Activated CD8-positive, alpha-beta memory T cell treated with anti-CD3 and anti-CD28 coated beads, Interleukin-2, amount 50 U/mL, for 1 hour (primary cell): Measurements from ENCODE around the gene PXN.
"Not testable (repeated sequence)": the region's sequence is repeated elsewhere in the genome, so short reads cannot be mapped to it uniquely, and the experiment has no call there.

Experiments used
- DNase-seq: peaks from one replicate; pipeline ENCODE4 v3.0.0-alpha.2; 2020; ENCODE audit errors: extremely low read depth

Gene PXN

DNA sequence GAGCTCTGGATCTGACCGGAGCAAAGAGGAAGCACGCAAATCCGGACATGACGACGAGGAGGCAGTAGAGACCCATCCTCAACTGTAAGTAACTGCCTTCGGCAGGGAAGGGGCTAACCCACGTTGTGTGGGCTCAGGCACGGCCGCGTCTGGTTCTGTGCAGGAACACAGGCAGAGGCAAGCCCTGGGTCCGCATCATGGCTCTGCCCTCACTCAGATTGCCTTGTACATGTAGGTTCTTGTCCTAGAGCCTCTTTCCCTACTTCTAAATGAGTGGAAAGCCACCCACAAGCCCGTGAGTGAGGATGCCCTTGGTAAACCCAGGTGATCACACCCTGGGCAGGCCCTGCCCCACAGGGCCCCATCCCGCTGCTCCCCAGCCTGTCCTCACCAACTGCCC is 55.7 kb downstream of the PXN start:
- DNase-seq, result no peak

DNA sequence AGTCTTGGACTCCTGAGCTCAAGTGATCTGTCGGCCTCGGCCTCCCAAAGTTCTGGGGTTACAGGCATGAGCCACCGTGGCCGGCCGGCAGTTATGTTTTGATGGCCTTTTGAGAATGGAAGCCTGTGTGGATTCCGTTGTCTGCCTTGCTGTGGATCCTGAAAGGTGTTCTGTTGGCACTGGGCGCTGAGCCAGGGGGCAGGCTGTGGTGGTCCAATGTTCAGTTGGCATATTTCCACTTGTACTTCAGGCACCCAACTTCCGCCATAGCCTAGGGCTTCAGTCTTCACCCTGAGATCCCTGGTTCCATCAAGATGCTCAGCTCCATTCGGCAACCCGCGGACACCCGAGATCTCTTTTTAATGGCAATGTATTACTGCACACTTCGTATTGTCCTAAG is 58.3 kb downstream of the PXN start:
- DNase-seq, result no peak

DNA sequence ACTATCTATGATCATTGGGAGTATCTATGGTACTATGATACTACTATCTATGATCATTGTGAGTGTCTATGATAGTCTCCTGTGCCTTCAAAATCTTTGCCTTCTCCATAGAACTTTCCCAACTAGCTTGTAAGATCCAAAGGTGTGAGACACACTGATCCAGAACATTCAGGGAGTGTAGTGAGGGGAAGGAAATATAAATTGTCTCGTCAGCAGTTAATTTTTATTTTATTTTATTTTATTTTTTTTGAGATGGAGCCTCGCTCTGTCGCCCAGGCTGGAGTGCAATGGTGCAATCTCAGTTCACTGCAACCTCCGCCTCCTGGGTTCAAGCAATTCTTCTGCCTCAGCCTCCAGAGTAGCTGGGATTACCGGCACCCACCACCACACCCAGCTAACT is 58.7 kb downstream of the PXN start:
- not testable (repeated sequence) for DNase-seq

DNA sequence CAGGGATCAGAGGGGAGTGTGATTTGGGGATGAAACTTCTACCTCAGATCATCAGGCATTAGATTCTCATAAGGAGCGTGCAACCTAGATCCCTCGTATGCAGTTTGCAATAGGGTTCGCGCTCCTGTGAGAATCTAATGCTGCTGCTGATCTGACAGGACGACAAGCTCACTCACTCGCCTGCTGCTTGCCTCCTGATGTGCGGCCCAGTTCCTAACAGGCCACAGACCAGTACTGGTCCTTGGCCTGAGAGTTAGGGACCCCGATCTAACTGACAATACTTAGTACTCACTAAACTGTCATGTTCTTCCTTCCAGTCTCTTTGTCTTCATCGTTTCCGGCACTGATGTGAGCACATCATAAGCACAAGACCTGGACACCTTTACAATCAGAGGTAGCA is 59.3 kb downstream of the PXN start:
- DNase-seq, result no peak

DNA sequence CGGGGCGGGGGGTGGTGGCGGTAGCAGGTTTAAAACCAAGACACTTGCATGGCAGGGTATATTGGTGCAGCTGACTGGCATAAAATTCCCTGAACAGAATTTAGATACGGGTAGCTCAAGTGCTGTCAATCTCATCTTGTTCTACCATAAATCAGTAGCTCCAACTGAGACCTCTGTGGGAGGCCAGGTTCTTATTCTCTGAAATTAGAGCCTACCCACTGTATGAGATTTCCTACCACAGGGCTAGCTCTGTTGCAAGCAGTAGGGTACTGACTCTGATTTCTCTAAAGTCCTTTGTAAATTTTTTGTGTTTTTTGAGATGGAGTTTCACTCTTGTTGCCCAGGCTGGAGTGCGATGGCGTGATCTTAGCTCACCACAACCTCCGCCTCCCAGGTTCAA is 61.4 kb downstream of the PXN start:
- DNase-seq, result no peak

DNA sequence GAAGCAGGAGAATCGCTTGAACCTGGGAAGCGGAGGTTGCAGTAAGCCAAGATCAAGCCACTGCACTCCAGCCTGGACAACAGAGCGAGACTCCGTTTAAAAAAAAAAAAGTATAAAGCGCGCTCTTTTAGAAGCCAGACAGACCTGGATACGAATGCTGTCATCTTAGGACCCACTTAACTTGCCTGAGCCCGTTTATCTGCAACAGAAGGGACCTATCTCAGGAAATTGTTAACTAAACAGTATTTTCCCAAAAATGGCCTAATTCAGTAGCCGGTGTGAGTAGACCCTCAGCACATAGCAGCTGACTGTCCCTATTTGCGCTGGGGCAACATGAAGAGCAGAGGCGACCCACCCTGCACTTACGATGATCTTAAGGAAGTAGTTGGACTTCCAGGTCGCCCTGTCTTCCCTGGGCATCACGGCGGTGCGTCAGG is 65.1 kb downstream of the PXN start:
- no peak for DNase-seq

DNA sequence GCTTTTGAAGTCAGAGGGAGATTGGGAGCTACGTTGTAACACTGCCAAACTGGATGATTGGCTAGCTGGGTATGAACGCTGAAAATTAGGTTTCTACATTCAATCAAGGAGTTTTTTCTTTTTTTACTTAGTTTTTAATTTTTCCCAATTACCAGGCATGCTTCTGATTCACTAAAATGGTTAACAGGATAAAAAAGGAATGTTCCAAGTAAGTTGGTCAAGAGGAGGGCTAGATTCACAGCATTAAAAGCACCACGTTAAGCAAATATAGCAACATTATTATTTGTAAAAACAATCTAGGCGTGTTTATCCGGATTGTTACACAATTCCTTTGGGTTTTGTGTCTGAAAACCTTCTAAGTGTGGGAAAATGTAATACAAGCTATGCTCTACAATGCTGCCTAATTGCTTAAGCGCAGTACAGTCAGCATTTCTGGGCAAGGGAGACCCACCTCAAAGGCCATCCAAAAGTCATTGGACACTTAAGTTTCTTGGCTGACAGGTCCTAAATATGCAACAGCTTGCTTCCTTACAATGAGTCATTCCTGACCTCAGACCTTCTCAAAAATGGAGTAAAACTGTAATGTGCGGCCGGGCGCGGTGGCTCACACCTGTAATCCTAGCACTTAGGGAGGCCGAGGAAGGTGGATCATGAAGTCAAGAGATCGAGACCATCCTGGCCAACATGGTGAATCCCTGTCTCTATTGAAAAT is 65.8 kb downstream of the PXN start:
- DNase-seq, result no peak

DNA sequence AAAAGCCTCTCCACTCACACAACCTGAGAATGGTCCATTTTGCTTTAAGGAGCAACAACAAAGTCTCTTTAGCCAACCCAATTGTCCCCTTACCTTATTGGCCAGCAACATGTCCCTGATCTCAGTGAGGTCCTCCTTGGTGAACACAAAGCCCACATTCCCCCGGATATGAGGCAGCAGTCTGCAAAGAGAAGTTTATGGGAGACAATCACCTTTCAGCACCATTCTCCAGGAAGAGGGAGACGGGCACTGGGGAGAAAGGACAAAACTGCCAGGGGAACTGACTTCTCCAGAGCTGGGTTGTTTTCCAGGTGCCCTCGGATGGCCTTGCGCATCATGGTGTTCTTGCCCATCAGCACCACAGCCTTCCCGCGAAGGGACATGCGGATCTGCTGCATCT is 66.5 kb downstream of the PXN start:
- no peak for DNase-seq

DNA sequence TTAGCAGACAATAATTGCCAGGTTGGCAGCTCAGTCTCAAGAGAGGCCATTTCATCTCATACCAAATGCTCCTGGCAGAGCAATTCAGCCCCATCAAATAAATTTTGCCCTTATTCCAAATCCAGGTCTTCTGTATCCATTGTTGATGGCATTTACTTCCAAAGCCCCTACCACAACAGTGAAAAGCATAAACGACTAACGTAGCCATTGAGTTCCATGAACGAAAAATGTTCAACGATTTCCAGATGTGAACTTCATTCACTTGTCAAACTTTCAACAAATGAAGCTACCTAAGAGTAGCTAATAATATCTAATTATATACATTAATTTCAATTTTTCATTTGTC is 68.0 kb downstream of the PXN start:
- DNase-seq, result no peak

DNA sequence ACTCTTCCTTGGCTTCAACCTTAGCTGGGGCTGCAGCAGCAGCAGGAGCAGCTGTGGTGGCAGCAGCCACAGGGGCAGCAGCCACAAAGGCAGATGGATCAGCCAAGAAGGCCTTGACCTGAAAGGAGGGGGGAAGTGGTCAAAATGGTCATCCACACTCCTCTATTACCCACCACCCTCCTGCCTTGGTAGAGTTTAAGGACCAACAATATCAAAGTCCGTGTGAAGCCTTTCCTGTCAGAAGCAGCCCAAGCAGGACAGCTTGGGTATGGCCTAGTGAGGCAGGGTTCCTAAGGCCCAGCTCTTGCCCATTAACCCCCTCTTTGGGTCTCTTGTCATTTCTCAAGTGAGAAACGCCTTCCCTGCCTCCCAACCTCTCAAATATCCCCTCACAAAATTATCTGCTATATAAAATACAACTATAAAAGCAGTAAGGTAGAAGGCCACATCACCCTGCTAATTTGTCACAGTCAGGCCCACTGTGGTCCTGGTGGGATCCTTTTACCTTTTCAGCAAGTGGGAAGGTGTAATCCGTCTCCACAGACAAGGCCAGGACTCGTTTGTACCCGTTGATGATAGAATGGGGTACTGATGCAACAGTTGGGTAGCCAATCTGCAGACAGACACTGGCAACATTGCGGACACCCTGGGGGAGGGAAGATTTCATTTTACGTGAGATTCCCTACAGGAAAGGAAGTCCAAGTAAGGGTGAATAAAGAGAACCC is 68.6 kb downstream of the PXN start:
- not testable (repeated sequence) for DNase-seq

DNA sequence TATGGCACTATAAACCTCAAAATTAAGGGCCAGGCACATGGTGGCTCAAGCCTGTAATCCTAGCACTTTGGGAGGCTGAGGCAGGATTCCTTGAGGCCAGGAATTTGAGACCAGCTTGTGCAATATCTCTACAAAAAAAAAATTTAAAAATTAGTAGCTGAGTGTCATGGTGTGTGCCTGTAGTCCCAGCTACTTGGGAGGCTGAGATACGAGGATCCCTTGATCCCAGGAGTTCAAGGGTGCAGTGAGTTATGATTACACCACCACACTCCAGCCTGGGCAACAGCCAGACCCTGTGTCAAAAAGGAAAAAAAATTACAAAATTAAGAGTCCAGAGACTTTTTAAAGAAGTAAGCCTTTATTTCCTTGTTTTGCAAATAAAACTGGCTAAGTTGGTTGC is 69.2 kb downstream of the PXN start:
- DNase-seq, result no peak

DNA sequence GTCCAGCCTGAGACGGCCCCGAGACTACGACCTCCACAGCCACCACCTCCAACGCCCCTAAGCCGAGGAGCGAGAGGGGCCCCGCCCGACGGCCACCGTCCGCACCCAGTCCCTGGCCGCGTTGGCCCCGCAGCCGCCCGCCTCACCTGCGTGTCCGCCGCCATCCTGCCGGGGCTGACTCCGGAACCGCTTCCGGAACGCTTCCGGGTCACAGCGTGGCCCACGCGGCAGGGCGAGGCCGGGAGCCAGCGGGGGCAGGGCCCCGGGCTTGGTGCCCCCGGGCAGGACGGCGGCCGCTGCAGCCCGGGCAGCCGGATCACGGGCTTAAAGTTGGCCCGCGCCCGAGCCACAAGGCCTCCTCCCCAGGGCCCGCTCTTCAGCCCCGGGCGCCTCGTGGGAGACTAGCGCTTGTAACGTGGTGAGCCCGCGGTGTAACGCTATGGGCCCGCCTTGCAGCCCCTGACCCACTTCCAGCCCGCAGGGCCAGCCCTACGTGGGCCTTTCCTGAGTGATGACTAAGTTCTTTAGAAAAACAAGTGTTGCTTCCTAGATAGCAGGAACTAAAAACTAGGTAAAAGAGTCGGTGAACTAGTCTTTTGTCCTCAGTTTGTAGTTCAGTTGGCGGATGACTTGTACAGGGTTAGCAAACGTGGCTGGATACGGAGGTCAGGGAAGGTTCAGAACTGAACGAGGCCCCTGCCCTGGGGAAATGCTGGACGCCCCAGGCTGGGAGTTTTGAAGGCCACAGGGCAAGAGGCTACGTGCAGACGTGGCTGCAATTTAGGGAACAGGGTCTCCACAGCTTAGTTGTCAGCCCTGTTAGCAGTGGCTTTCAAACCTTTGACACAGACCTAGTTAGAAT is 70.8 kb downstream of the PXN start, which contains the start of gene GCN1:
Gene GCN1 (minus strand): TSS at position 182 of the 862 bp plus-strand sequence. CDS start 18 bp downstream, at position 164.
- DNase-seq, result peak; percentile 33

DNA sequence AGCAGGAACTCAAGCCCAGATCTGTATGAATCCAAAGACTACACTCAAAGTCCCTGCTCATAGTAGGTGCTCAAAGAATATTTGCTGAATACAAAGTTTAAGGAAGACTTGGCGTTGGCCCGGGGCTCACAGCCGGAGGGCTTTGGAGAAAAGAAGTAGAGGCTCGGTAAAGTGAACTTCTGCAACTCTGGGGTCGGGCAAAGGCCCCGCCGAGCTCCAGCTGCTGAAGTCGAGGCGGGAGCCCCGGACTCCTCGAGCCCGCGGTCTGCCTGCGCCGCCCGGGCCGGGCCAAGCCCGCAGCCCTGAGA is 71.3 kb downstream of the PXN start:
- DNase-seq, result no peak

DNA sequence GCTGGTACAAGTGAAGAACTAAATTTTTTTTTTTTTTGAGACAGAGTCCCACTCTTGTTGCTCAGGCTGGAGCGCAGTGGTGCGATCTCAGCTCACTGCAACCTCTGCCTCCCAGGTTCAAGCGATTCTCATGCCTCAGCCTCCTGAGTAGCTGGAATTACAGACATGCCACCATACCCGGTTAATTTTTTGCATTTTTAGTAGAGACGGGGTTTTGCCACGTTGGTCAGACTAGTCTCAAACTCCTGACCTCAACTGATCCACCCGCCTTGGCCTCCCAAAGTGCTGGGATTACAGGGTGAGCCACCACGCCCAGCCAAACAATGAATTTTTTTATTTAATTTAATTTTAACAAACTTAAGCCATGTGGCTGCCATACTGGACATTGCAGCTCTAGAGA is 72.2 kb downstream of the PXN start:
- DNase-seq, result not testable (repeated sequence)

DNA sequence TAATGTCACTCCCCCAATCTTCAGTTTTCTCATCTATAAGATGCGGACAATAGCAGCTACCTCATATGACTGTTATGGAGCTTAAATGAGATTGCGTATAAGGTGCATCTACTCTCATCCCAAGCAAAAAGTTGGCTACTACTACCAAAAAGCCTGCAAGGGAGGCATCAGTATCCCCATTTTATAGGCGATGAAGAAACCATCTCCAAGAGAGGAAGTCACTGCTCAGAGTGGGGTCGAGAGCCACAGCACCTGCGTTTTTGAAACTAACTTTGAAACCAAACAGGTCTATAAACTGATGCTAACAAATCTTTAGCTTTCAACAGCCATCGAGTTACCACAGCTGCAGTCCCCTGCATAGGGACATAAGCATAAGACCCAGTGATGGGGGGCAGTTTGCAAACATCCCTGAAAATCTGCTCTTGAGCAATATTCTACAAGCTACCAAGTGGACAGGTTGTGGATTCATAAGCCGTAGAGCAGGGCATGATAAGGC is 74.5 kb downstream of the PXN start:
- DNase-seq, result no peak

DNA sequence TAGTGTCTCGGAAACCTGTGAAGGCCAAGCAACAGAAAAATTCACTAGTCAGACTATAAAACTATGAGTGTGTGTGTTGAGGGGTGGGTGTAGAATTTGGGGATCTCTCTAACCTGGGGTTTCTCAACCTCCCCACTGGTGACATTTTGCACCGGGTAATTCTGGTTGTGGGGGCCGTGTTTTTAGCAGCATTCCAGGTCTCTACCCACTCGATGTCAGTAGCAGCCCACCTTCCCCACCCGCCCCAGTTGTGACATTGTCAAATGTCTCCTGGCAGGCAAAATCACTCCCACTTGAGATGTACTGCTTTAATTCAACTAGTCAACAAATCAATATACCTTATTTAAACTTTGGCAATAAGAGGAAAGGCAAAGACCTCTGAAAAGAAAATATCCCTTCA is 75.1 kb downstream of the PXN start:
- DNase-seq, result no peak

DNA sequence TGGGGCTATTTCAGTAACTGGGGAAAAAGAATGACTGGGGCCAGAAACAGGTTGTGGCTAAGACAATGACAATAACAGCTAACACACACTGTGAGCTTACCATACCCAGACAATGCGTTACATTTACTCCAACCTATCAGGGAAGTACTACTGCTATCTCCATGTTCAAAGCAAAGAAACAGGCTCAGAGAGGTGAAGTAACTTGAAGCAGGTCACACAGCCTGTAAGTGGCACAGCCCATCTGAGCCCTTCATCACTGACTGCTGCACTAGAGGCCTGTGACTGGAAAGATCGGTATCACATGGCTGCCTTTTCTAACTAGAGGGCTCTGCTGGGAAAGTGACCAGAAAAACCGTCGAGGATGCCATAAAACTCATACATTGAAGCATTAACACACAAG is 78.9 kb downstream of the PXN start:
- no peak for DNase-seq

DNA sequence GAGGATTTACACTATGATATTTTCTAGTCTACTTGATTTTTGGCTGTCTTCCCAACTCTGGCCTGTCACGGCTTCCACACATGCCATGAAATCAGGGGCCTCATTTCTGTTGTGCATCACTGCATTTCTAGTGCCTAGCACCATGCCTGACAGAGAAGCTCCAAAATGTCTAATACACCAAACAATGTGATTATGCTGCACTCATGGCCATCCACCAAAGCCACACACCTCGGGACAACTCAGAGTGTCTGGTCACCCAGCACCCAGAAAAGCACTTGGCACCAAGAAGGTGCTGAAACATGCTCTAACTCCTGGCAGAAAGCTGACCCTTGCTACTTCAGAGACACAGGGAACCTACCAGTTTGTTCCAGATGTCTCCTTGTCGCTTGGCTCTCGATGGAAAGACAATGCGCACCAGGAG is 82.3 kb downstream of the PXN start:
- DNase-seq, result no peak

DNA sequence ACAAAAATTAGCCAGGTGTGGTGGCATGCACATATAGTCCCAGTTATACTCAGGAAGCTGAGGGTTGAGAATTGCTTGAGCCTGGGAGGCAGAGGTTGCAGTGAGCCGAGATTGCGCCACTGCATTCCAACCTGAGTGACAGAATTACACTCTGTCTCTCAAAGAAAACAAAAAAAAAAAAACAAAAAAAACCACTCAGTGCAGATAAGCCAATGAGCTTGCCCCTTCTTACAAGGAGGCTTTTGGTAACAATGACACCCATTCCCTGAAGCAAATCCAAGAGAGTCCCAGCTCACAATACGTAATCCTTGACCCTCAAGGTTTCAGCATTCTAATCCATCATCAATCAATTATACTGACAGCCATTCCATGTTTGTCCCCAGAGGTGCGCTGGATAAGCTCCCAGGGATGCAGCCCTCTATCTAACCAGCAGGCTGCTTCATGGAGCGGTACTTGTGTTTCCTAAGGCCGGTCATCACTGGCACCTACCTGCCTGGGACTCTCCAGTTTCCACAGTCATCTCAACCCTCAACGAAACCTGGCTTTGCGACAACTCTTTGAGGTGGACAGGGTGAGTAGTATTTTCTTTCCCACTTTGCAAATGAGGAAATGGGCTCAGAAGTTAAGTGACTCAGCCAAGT is 83.4 kb downstream of the PXN start:
- no peak for DNase-seq

DNA sequence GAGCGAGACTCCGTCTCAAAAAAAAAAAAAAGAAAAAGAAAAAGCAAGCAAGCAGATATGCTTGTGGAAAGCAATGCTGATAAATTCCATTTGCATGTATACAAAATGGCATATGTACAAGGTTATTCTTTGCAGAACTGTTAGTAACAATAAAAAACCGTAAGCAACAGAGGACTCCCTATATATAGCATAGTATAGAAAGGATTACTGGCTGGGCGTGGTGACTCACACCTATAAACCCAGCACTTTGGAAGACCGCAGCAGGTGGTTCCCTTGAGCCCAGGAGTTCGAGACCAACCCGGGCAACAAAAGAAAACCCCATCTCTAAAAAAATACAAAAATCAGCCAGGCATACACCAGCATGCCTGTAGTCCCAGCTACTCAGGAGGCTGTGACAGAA is 84.6 kb downstream of the PXN start:
- DNase-seq, result no peak

DNA sequence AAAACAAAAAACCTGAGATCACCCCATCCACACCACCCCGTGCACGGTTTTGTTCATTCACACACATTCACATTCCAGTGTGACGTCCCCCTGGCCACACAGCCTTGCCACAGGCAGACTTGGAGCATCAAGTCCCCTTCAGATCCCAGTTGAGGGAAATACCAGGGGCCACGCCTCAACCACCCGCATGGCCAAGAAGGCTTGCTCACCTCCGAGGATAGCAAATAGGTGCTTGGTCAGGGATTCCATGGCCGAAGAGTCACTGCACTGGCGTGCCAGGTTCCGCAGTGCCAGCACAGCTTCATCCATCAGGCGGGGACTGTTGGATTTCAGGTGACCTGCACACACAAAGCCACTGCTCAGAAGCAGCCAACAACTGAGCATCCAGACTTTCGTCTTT is 90.0 kb downstream of the PXN start:
- no peak for DNase-seq

DNA sequence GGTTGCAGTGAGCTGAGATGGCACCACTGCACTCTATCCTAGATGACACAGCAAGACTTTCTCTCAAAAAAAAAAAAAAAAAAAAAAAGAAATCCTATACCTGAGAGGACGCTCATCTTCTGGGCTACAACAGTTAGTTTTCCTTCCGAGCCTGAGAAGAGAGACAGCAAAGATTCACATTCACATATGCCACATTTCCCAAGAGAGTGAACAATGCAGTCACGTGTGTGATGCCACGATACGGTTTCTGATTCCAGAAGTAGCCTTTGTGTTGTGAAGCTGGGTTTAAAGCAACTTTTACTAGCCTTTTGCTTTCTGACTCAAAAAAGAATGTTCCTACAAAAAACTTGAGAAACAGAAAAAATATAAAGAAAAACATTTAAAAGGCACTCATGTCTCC is 90.5 kb downstream of the PXN start:
- no peak for DNase-seq
